Activated naive CD8-positive, alpha-beta T cell (primary cell): ENCODE data around the gene IMMP2L.

Experiments used
- H3K27ac Mint-ChIP-seq: one replicate; pipeline ENCODE4 v1.8.0; 2021; ENCODE audit warnings: mixed read lengths
- H3K27me3 Mint-ChIP-seq: one replicate; pipeline ENCODE4 v1.8.0; 2021; ENCODE audit warnings: mixed read lengths
- H3K36me3 Mint-ChIP-seq: one replicate; pipeline ENCODE4 v1.8.0; 2021; ENCODE audit warnings: mixed read lengths
- H3K4me1 Mint-ChIP-seq: one replicate; pipeline ENCODE4 v1.8.0; 2021; ENCODE audit warnings: low read depth, mixed read lengths
- H3K4me3 Mint-ChIP-seq: one replicate; pipeline ENCODE4 v1.8.0; 2021; ENCODE audit warnings: mild to moderate bottlenecking, mixed read lengths
- H3K9me3 Mint-ChIP-seq: one replicate; pipeline ENCODE4 v1.8.0; 2021; ENCODE audit warnings: low read depth, mixed read lengths

IMMP2L gene

DNA sequence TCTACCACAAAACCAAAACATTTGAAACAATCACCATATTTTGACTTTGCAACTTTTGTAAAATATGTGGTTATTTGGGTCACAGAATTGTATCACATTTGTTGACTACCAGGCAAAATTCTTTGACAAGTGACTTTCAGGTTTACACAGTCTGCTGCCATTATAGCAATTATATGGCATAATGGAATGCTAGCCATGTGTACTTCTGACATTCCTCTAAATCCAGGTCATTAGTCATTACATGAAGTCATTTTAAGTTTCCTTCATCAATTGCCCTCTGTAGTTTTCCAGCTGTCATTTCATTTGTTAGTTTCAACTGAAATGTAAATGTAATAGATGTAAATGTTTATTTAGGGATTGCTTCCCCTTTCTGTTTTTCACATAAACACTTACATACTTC, 137.5 kb downstream of the IMMP2L start:
- no peak overlapping the region for H3K27ac Mint-ChIP-seq
- H3K27me3 Mint-ChIP-seq, result no peaks in the 10 kb centered on the region
- peaks cover 4% of the 10 kb centered on the region for H3K9me3 Mint-ChIP-seq
- peaks cover 24% of the 10 kb centered on the region for H3K36me3 Mint-ChIP-seq
- no peaks in the 10 kb centered on the region for H3K4me1 Mint-ChIP-seq
- no peak overlapping the region for H3K4me3 Mint-ChIP-seq

DNA sequence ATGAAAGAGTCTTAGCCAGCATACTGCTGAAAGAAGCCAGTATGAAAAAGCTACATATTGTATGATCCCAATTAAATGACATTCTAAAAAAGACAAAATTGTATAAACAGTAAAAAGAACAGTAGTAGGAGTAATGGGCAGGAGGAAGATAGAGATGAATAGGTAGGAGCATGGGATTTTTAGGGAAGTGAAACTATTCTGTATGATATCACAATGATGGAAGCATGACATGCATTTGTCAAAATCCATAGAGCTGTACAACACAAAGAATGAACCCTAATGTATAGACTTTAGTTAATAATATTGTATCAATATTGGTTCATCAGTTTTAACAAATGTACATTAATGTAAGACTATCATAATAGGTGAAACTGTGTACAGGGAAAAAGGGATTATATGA, 147.9 kb downstream of the IMMP2L start:
- peaks cover 4% of the 10 kb centered on the region for H3K4me1 Mint-ChIP-seq
- H3K27me3 Mint-ChIP-seq, result no peaks in the 10 kb centered on the region
- H3K27ac Mint-ChIP-seq, result no peak overlapping the region
- H3K36me3 Mint-ChIP-seq, result peaks cover 17% of the 10 kb centered on the region
- H3K4me3 Mint-ChIP-seq, result no peak overlapping the region
- peaks cover 2% of the 10 kb centered on the region for H3K9me3 Mint-ChIP-seq

GRCh38 chr7:111413739-111414138, 148.6 kb downstream of the IMMP2L start:
- peaks cover 16% of the 10 kb centered on the region for H3K36me3 Mint-ChIP-seq
- no peak overlapping the region for H3K4me3 Mint-ChIP-seq
- no peaks in the 10 kb centered on the region for H3K27me3 Mint-ChIP-seq
- no peak overlapping the region for H3K27ac Mint-ChIP-seq
- peaks cover 4% of the 10 kb centered on the region for H3K4me1 Mint-ChIP-seq
- no peaks in the 10 kb centered on the region for H3K9me3 Mint-ChIP-seq

DNA sequence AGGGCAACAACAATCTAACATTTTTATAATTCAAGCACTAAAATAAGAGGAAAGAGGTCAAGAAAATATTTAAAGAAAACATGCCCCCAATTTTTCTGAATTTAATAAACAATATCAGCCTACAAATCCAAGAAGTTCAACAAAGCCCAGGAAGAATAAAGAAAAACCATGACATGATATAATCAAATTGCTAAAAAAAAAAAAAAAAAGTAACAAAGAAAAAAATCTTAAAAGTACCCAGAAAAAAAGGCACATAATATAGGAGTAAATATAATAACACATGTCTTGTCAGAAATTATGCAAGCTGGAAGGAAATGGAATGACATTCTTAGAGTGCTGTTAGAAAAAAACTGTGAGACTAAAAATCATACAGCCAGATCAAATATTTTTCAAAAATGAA, 151.4 kb downstream of the IMMP2L start:
- no peak overlapping the region for H3K4me3 Mint-ChIP-seq
- peaks cover 6% of the 10 kb centered on the region for H3K9me3 Mint-ChIP-seq
- peaks cover 19% of the 10 kb centered on the region for H3K36me3 Mint-ChIP-seq
- no peaks in the 10 kb centered on the region for H3K27me3 Mint-ChIP-seq
- peaks cover 4% of the 10 kb centered on the region for H3K4me1 Mint-ChIP-seq
- H3K27ac Mint-ChIP-seq, result no peak overlapping the region

DNA sequence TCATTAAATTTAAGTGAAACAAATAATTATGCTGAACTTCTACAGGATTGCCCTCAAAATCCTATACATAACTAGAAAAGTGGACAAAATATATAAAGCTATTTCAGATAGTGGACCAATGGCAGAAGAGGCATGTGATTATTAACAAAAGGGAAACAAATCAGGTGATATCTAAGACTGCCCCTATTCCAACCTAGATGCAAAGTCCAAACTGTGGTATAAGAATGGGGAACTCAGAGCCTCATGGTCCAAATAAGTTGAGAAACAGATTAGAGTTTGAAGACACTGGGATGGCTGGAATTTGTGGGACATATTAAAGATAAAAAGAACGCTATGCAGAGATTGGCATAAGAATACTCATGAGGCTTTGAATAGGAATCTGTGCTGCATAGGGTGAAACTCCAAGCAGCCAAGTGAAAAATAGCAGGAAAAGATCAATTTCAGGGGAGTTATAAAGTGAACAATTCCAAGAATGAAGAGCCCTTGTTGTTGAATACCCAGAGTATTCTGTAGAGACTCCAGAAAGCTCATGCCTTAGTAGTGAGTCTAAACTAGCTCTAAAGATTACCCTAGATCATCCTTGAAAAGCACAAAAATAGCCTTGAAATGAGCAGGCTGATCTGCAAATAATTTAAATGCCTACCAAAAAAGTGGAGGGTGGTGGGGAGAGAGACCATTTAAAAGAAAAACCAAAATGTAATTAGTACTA, 152.4 kb downstream of the IMMP2L start:
- Mint-ChIP-seq H3K27ac (no peak overlapping the region), H3K27me3 (no peaks in the 10 kb centered on the region), H3K4me3 (no peak overlapping the region), H3K4me1 (peaks cover 4% of the 10 kb centered on the region), H3K9me3 (peaks cover 6% of the 10 kb centered on the region), H3K36me3 (peaks cover 19% of the 10 kb centered on the region)

DNA sequence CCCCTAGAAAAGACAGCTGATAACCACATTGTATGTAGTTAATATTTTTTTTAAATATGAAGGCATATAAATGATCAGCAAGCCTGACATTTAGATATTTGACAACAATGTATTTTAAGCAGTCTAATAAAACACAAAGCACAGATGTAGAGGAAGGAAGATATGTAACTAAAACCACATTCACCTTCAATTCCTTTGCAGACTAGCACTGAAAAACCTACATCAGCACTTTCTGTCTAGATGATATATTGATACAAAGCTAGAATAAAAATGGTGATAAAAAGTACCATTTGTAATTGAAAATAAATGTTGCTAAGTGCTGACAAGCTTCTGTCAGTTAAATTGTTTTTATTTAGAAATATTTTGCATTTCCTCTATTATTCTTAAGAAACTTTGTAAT, 153.6 kb downstream of the IMMP2L start:
- Mint-ChIP-seq H3K36me3 (peaks cover 19% of the 10 kb centered on the region), H3K4me3 (no peak overlapping the region), H3K9me3 (peaks cover 6% of the 10 kb centered on the region), H3K4me1 (peaks cover 1% of the 10 kb centered on the region), H3K27me3 (no peaks in the 10 kb centered on the region), H3K27ac (no peak overlapping the region)

- H3K36me3 Mint-ChIP-seq, result peaks cover 21% of the 10 kb centered on the region
Observed at GRCh38 chr7:111407258-111407657, 155.0 kb downstream of the IMMP2L start.

DNA sequence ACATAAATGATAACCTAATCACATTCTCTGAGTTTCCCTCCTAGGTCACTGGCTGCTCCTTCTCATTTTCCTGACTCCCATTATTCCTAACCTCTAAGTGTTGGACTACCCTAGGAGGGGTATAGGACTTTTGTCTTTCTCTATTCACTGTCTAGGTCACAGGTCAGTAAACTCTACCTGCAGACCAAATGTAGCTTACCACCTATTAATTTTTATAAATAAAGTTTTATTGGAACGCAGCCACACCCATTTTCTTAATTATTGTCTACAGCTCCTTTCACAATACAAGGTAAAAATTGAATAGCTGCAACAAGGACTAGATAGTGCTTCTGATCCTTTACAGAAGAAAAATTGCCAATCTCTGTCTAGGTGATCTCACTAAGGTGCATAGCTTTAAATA, 156.7 kb downstream of the IMMP2L start:
- peaks cover 6% of the 10 kb centered on the region for H3K9me3 Mint-ChIP-seq
- H3K4me1 Mint-ChIP-seq, result no peaks in the 10 kb centered on the region
- H3K27me3 Mint-ChIP-seq, result no peaks in the 10 kb centered on the region
- no peak overlapping the region for H3K27ac Mint-ChIP-seq
- no peak overlapping the region for H3K4me3 Mint-ChIP-seq
- H3K36me3 Mint-ChIP-seq, result peaks cover 12% of the 10 kb centered on the region

More at GRCh38 chr7:111407258-111407657, 155.0 kb downstream of the IMMP2L start:
- H3K4me3 Mint-ChIP-seq, result no peak overlapping the region
- H3K27ac Mint-ChIP-seq, result no peak overlapping the region
- H3K4me1 Mint-ChIP-seq, result no peaks in the 10 kb centered on the region
- peaks cover 6% of the 10 kb centered on the region for H3K9me3 Mint-ChIP-seq
- H3K27me3 Mint-ChIP-seq, result no peaks in the 10 kb centered on the region

GRCh38 chr7:111401516-111401915, 160.8 kb downstream of the IMMP2L start:
- no peak overlapping the region for H3K27ac Mint-ChIP-seq
- H3K27me3 Mint-ChIP-seq, result no peaks in the 10 kb centered on the region
- peaks cover 20% of the 10 kb centered on the region for H3K36me3 Mint-ChIP-seq
- H3K4me1 Mint-ChIP-seq, result no peaks in the 10 kb centered on the region
- peaks cover 14% of the 10 kb centered on the region for H3K9me3 Mint-ChIP-seq
- no peak overlapping the region for H3K4me3 Mint-ChIP-seq

GRCh38 chr7:111400088-111400487, 162.2 kb downstream of the IMMP2L start:
- H3K27ac Mint-ChIP-seq, result no peak overlapping the region
- H3K9me3 Mint-ChIP-seq, result peaks cover 9% of the 10 kb centered on the region
- H3K27me3 Mint-ChIP-seq, result no peaks in the 10 kb centered on the region
- peaks cover 19% of the 10 kb centered on the region for H3K36me3 Mint-ChIP-seq
- no peaks in the 10 kb centered on the region for H3K4me1 Mint-ChIP-seq
- H3K4me3 Mint-ChIP-seq, result no peak overlapping the region

DNA sequence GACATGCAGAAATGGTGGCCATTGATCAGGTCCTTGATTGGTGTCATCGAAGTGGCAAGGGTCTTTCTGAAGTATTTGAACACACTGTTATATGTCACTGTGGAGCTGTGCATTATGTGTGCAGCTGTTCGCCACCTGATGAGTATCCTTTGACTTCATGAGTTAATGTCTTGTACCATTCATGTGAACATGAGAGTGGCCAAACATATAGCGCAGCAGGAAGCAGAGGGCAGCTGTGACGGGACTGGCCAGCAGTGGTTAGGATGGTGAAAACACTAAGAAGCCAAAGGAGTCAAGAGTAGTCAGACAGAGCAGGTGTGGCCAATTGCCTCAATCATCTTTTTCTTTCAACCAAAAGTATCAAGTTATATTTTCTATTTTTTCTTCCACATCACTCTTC, 167.4 kb downstream of the IMMP2L start:
- no peak overlapping the region for H3K4me3 Mint-ChIP-seq
- H3K27ac Mint-ChIP-seq, result no peak overlapping the region
- peaks cover 7% of the 10 kb centered on the region for H3K9me3 Mint-ChIP-seq
- peaks cover 24% of the 10 kb centered on the region for H3K36me3 Mint-ChIP-seq
- no peaks in the 10 kb centered on the region for H3K4me1 Mint-ChIP-seq
- no peaks in the 10 kb centered on the region for H3K27me3 Mint-ChIP-seq

DNA sequence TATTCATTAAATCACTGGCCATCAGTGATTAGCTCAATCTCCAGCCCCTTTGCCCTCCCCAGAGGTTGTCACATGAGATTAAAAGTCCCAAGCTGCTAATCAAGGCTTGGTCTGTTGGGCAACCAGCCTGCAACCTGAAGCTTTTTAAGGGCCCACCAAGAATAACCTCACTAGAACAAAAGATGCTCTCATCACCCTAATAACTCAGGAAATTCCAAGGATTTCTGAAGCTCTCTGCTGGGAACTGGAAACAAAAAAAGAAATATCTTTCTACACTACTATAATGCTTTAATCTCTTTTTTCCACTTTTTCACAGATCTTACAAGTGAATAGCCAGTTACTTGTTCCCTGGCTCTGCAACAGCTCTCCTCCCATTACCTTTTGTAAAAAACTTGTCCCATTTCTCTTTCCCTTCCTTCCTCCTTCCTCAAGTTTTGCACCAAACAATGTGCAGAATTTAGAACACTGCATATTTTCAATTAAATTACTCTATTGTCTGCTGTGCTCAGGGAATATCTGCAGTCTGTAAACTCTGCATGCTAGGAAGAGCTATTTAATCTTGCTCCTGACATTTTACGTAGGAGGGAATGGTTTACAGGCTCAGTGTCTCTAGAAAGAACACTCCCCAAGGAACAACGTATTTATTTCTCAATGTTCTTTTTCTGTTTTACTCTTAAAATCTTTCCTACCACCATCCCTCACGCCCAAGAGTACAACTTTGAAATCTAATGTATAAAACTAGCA, 169.1 kb downstream of the IMMP2L start:
- no peaks in the 10 kb centered on the region for H3K4me1 Mint-ChIP-seq
- H3K27me3 Mint-ChIP-seq, result no peaks in the 10 kb centered on the region
- H3K36me3 Mint-ChIP-seq, result peaks cover 24% of the 10 kb centered on the region
- peaks cover 6% of the 10 kb centered on the region for H3K9me3 Mint-ChIP-seq
- H3K27ac Mint-ChIP-seq, result no peak overlapping the region
- H3K4me3 Mint-ChIP-seq, result no peak overlapping the region

DNA sequence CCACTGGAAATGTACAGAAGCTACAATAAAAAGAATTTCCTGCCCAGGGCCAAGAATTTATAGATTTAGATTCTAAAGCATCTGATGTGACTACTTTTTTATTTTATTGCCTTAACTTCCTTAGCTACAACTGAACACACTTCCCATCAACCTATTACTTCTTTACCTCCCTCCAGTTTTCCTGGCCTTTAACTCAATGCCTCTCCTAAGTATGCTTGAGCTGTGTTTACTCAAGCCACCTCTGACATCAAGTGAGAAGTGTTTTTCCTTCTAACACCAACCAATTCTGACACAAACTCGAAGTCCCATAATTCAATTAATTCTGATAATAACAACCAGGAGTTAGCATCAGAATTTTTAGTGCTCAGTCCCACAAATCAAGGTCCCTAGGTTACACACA, 170.0 kb downstream of the IMMP2L start:
- Mint-ChIP-seq H3K36me3 (peaks cover 23% of the 10 kb centered on the region), H3K4me3 (no peak overlapping the region), H3K4me1 (no peaks in the 10 kb centered on the region), H3K9me3 (peaks cover 1% of the 10 kb centered on the region), H3K27ac (no peak overlapping the region), H3K27me3 (no peaks in the 10 kb centered on the region)

- Mint-ChIP-seq H3K4me3 (no peak overlapping the region), H3K27me3 (no peaks in the 10 kb centered on the region), H3K9me3 (no peaks in the 10 kb centered on the region), H3K27ac (no peak overlapping the region), H3K36me3 (peaks cover 30% of the 10 kb centered on the region), H3K4me1 (no peaks in the 10 kb centered on the region)
Observed at GRCh38 chr7:111390000-111390399, 172.3 kb downstream of the IMMP2L start.

GRCh38 chr7:111388912-111389311, 173.4 kb downstream of the IMMP2L start:
- Mint-ChIP-seq H3K4me3 (no peak overlapping the region), H3K36me3 (peaks cover 28% of the 10 kb centered on the region), H3K9me3 (no peaks in the 10 kb centered on the region), H3K4me1 (no peaks in the 10 kb centered on the region), H3K27ac (no peak overlapping the region), H3K27me3 (no peaks in the 10 kb centered on the region)

DNA sequence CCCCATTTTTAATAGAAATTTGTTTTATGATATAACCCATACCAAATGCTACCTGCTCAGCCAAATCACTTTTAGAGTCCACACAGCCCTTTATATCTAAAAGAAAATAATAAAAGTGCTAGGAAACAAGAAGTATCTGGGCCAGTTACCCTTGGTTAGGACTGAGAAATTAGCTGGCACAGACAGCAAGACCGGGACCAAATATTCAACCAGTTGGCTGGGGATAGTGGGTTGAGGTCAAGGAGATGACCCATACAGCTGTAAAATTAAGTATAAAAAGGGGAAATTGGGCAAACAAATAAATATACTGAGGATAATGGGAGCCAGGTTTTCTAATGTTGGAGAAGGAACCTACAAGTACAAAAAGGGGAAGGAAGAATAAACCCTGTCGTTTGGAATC, 174.3 kb downstream of the IMMP2L start:
- H3K4me1 Mint-ChIP-seq, result no peaks in the 10 kb centered on the region
- no peaks in the 10 kb centered on the region for H3K27me3 Mint-ChIP-seq
- H3K9me3 Mint-ChIP-seq, result no peaks in the 10 kb centered on the region
- no peak overlapping the region for H3K27ac Mint-ChIP-seq
- H3K4me3 Mint-ChIP-seq, result no peak overlapping the region
- peaks cover 24% of the 10 kb centered on the region for H3K36me3 Mint-ChIP-seq
